Measurements from ENCODE around the gene PARD3B.

The PARD3B gene

GRCh38 chr2:205052781-205053180 lies 507.5 kb downstream of the PARD3B start:
- Histone ChIP-seq H4K20me1 (ENCODE audit: low read depth, low read length) (no peaks in the 10 kb centered on the region), H3F3A (ENCODE audit: insufficient read depth) (no peaks in the 10 kb centered on the region), H3K4me2 (ENCODE audit: low read depth, low read length, poor library complexity, severe bottlenecking) (no peak overlapping the region), H3K27ac (ENCODE audit: low read depth, low read length) (no peak overlapping the region), H3K36me3 (ENCODE audit: low read length) (no peaks in the 10 kb centered on the region), H3K4me3 (ENCODE audit: insufficient read depth, low read length, poor library complexity, severe bottlenecking) (no peak overlapping the region), H2AFZ (ENCODE audit: low read depth, low read length, severe bottlenecking) (no peak overlapping the region), H3K9ac (ENCODE audit: low read length) (no peak overlapping the region), H3K79me2 (ENCODE audit: insufficient read depth, low read length) (no peaks in the 10 kb centered on the region), H3K9me2 (replicated peaks; ENCODE audit: insufficient read depth, low read length) (no peaks in the 10 kb centered on the region), H3K9me3 (ENCODE audit: insufficient read depth, low read length) (no peaks in the 10 kb centered on the region), H3K27me3 (ENCODE audit: low read length) (no peaks in the 10 kb centered on the region)
- no peak for TF ChIP-seq CTCF (IDR thresholded peaks at IDR 0.05; ENCODE audit: insufficient read depth, low read length, poor library complexity, severe bottlenecking)
- no peak for TF ChIP-seq EZH2phosphoT487 (conservative IDR thresholded peaks at IDR 0.05; ENCODE audit: low read length)

- no peaks in the 10 kb centered on the region for H4K20me1 ChIP-seq (ENCODE audit: low read depth, low read length)
- no peaks in the 10 kb centered on the region for H3K9me2 ChIP-seq (replicated peaks; ENCODE audit: insufficient read depth, low read length)
- TF ChIP-seq EZH2phosphoT487 (conservative IDR thresholded peaks at IDR 0.05; ENCODE audit: low read length), result no peak
- TF ChIP-seq CTCF (IDR thresholded peaks at IDR 0.05; ENCODE audit: insufficient read depth, low read length, poor library complexity, severe bottlenecking), result no peak
- no peaks in the 10 kb centered on the region for H3K9me3 ChIP-seq (ENCODE audit: insufficient read depth, low read length)
- H2AFZ ChIP-seq (ENCODE audit: low read depth, low read length, severe bottlenecking), result no peak overlapping the region
- no peak overlapping the region for H3K4me2 ChIP-seq (ENCODE audit: low read depth, low read length, poor library complexity, severe bottlenecking)
- H3K79me2 ChIP-seq (ENCODE audit: insufficient read depth, low read length), result no peaks in the 10 kb centered on the region
- no peaks in the 10 kb centered on the region for H3F3A ChIP-seq (ENCODE audit: insufficient read depth)
- H3K4me3 ChIP-seq (ENCODE audit: insufficient read depth, low read length, poor library complexity, severe bottlenecking), result no peak overlapping the region
- no peaks in the 10 kb centered on the region for H3K36me3 ChIP-seq (ENCODE audit: low read length)
- H3K27ac ChIP-seq (ENCODE audit: low read depth, low read length), result no peak overlapping the region
- H3K27me3 ChIP-seq (ENCODE audit: low read length), result no peaks in the 10 kb centered on the region
- H3K9ac ChIP-seq (ENCODE audit: low read length), result no peak overlapping the region
Observed at GRCh38 chr2:205053827-205054410, 508.6 kb downstream of the PARD3B start.

- H3K9me3 ChIP-seq (ENCODE audit: insufficient read depth, low read length), result no peaks in the 10 kb centered on the region
- no peak overlapping the region for H3K27ac ChIP-seq (ENCODE audit: low read depth, low read length)
- no peaks in the 10 kb centered on the region for H4K20me1 ChIP-seq (ENCODE audit: low read depth, low read length)
- H2AFZ ChIP-seq (ENCODE audit: low read depth, low read length, severe bottlenecking), result no peak overlapping the region
- H3K9me2 ChIP-seq (replicated peaks; ENCODE audit: insufficient read depth, low read length), result no peaks in the 10 kb centered on the region
- H3K36me3 ChIP-seq (ENCODE audit: low read length), result no peaks in the 10 kb centered on the region
- no peak overlapping the region for H3K9ac ChIP-seq (ENCODE audit: low read length)
- TF ChIP-seq EZH2phosphoT487 (conservative IDR thresholded peaks at IDR 0.05; ENCODE audit: low read length) (no peak), CTCF (IDR thresholded peaks at IDR 0.05; ENCODE audit: insufficient read depth, low read length, poor library complexity, severe bottlenecking) (no peak)
- no peak overlapping the region for H3K4me3 ChIP-seq (ENCODE audit: insufficient read depth, low read length, poor library complexity, severe bottlenecking)
- H3K79me2 ChIP-seq (ENCODE audit: insufficient read depth, low read length), result no peaks in the 10 kb centered on the region
- H3K4me2 ChIP-seq (ENCODE audit: low read depth, low read length, poor library complexity, severe bottlenecking), result no peak overlapping the region
- H3K27me3 ChIP-seq (ENCODE audit: low read length), result no peaks in the 10 kb centered on the region
- H3F3A ChIP-seq (ENCODE audit: insufficient read depth), result no peaks in the 10 kb centered on the region
Observed at GRCh38 chr2:205054789-205055188, 509.5 kb downstream of the PARD3B start.

Measured in SU-DHL-6 (cell line).